SK-N-SH treated with all-trans-retinoic acid at 6 μM for 48 hours (cell line): ENCODE results near the gene PRKCB.

Source experiments
- ATAC-seq: fragments of 200-7000 bp; cut with Tn5 transposase; 3 replicates; pipeline ENCODE4 v1.9.1; 2020; ENCODE audit warnings: mild to moderate bottlenecking, moderate library complexity
- ARNTL ChIP-seq: fragments of 450-650 bp; formaldehyde crosslinking; IDR thresholded peaks from 2 replicates; pipeline ENCODE4 v1.5.0; 2020; ENCODE audit warnings: low read depth, mild to moderate bottlenecking, moderate library complexity, borderline replicate concordance
- CSDC2 ChIP-seq: fragments of 250-450 bp; sonication (Bioruptor Pico); IDR thresholded peaks from 2 replicates; pipeline ENCODE4 v1.5.0; 2020; ENCODE audit warnings: mild to moderate bottlenecking, moderate library complexity
- ESRRG ChIP-seq: fragments of 250-450 bp; sonication (Bioruptor Pico); IDR thresholded peaks from 2 replicates; pipeline ENCODE4 v1.6.1; 2021; ENCODE audit warnings: mild to moderate bottlenecking
- GLIS3 ChIP-seq: fragments of 250-450 bp; sonication (Bioruptor Pico); IDR thresholded peaks from 2 replicates; pipeline ENCODE4 v1.5.0; 2020; ENCODE audit warnings: mild to moderate bottlenecking, moderate library complexity
- PPARA ChIP-seq: fragments of 250-450 bp; sonication (Bioruptor Pico); IDR thresholded peaks from 2 replicates; pipeline ENCODE4 v1.5.0; 2020; ENCODE audit warnings: mild to moderate bottlenecking, borderline replicate concordance
- SNAI2 ChIP-seq: fragments of 250-450 bp; sonication (Bioruptor Pico); IDR thresholded peaks from 2 replicates; pipeline ENCODE4 v1.5.0; 2020; ENCODE audit warnings: mild to moderate bottlenecking, moderate library complexity
- TCF4 ChIP-seq: fragments of 250-450 bp; sonication (Bioruptor Pico); IDR thresholded peaks from 2 replicates; pipeline ENCODE4 v1.8.0; 2021; ENCODE audit warnings: mild to moderate bottlenecking, moderate library complexity, borderline replicate concordance
- TOX ChIP-seq: fragments of 250-450 bp; sonication (Bioruptor Pico); IDR thresholded peaks from 2 replicates; pipeline ENCODE4 v1.8.0; 2021; ENCODE audit warnings: mild to moderate bottlenecking, moderate library complexity, borderline replicate concordance
- ZC3H10 ChIP-seq: fragments of 250-450 bp; sonication (Bioruptor Pico); IDR thresholded peaks from 2 replicates; pipeline ENCODE4 v1.5.1; 2021; ENCODE audit warnings: mild to moderate bottlenecking, moderate library complexity
- ZFP3 ChIP-seq: fragments of 250-450 bp; sonication (Bioruptor Pico); IDR thresholded peaks from 2 replicates; pipeline ENCODE4 v1.5.0; 2020; ENCODE audit warnings: mild to moderate bottlenecking, moderate library complexity
- ZNF565 ChIP-seq: fragments of 450-650 bp; formaldehyde crosslinking; conservative IDR thresholded peaks from 2 replicates; pipeline ENCODE4 v1.5.0; 2020; ENCODE audit warnings: low read depth, mild to moderate bottlenecking, moderate library complexity
- ZNF70 ChIP-seq: fragments of 450-650 bp; formaldehyde crosslinking; IDR thresholded peaks from 2 replicates; pipeline ENCODE4 v1.5.0; 2020; ENCODE audit warnings: mild to moderate bottlenecking, moderate library complexity
- ZNF8 ChIP-seq: fragments of 450-650 bp; formaldehyde crosslinking; IDR thresholded peaks from 2 replicates; pipeline ENCODE4 v1.5.0; 2020; ENCODE audit warnings: mild to moderate bottlenecking, moderate library complexity
- TF ChIP-seq, protein P1 (sequence below): fragments of 250-450 bp; sonication (Bioruptor Pico); IDR thresholded peaks from 2 replicates; pipeline ENCODE4 v1.5.1; 2020; ENCODE audit warnings: low read depth, mild to moderate bottlenecking, moderate library complexity
- TF ChIP-seq, protein P2 (sequence below): fragments of 250-450 bp; sonication (Bioruptor Pico); IDR thresholded peaks from 2 replicates; pipeline ENCODE4 v1.5.0; 2020; ENCODE audit warnings: mild to moderate bottlenecking, moderate library complexity
- TF ChIP-seq, protein P3 (sequence below): fragments of 250-450 bp; sonication (Bioruptor Pico); IDR thresholded peaks from 2 replicates; pipeline ENCODE4 v1.8.0; 2021; ENCODE audit warnings: low read depth, mild to moderate bottlenecking, moderate library complexity, borderline replicate concordance
- TF ChIP-seq, protein P4 (sequence below): fragments of 250-450 bp; sonication (Bioruptor Pico); IDR thresholded peaks from 2 replicates; pipeline ENCODE4 v1.8.0; 2020; ENCODE audit warnings: mild to moderate bottlenecking, moderate library complexity, borderline replicate concordance
- TF ChIP-seq, protein P5 (sequence below): fragments of 250-450 bp; sonication (Bioruptor Pico); IDR thresholded peaks from 2 replicates; pipeline ENCODE4 v1.5.1; 2021; ENCODE audit warnings: mild to moderate bottlenecking, moderate library complexity

Gene PRKCB

DNA sequence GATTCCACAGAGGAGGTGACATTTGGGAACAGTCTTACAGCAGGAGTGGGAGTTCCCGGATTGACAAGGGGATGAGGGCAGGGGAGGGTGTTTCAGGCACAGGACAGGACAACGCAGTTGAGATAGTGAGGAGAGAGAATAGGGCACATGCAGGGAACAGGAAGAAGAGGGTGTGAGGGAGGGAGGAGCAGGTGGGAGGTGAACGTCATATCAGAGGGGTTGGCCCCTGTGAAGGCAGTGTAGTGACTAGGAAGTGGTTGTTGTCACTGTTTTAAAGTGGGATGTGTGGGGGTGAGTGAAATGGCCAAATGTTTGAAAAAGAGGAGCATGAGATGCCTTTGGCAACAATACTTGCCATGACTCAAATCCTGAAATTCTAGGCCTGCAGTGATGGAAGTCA, 12.2 kb downstream of the PRKCB start:
- no peak for ATAC-seq
- TF ChIP-seq PPARA (CRISPR knock-in tag) (no peak), ZNF70 (CRISPR knock-in tag) (no peak), TCF4 (CRISPR knock-in tag) (no peak), SNAI2 (no peak), ZC3H10 (CRISPR knock-in tag) (no peak), ZFP3 (CRISPR knock-in tag) (no peak), ZNF8 (CRISPR knock-in tag) (no peak), ARNTL (CRISPR knock-in tag) (no peak), TOX (CRISPR knock-in tag) (no peak), CSDC2 (CRISPR knock-in tag) (no peak), ESRRG (CRISPR knock-in tag) (no peak), ZNF565 (CRISPR knock-in tag) (no peak), GLIS3 (CRISPR knock-in tag) (no peak)
- TF ChIP-seq, protein P1, sequence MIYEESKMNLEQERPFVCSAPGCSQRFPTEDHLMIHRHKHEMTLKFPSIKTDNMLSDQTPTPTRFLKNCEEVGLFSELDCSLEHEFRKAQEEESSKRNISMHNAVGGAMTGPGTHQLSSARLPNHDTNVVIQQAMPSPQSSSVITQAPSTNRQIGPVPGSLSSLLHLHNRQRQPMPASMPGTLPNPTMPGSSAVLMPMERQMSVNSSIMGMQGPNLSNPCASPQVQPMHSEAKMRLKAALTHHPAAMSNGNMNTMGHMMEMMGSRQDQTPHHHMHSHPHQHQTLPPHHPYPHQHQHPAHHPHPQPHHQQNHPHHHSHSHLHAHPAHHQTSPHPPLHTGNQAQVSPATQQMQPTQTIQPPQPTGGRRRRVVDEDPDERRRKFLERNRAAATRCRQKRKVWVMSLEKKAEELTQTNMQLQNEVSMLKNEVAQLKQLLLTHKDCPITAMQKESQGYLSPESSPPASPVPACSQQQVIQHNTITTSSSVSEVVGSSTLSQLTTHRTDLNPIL (CRISPR knock-in tag) = no peak
- TF ChIP-seq, protein P2, sequence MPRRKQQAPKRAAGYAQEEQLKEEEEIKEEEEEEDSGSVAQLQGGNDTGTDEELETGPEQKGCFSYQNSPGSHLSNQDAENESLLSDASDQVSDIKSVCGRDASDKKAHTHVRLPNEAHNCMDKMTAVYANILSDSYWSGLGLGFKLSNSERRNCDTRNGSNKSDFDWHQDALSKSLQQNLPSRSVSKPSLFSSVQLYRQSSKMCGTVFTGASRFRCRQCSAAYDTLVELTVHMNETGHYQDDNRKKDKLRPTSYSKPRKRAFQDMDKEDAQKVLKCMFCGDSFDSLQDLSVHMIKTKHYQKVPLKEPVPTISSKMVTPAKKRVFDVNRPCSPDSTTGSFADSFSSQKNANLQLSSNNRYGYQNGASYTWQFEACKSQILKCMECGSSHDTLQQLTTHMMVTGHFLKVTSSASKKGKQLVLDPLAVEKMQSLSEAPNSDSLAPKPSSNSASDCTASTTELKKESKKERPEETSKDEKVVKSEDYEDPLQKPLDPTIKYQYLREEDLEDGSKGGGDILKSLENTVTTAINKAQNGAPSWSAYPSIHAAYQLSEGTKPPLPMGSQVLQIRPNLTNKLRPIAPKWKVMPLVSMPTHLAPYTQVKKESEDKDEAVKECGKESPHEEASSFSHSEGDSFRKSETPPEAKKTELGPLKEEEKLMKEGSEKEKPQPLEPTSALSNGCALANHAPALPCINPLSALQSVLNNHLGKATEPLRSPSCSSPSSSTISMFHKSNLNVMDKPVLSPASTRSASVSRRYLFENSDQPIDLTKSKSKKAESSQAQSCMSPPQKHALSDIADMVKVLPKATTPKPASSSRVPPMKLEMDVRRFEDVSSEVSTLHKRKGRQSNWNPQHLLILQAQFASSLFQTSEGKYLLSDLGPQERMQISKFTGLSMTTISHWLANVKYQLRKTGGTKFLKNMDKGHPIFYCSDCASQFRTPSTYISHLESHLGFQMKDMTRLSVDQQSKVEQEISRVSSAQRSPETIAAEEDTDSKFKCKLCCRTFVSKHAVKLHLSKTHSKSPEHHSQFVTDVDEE = no peak
- TF ChIP-seq, protein P3, sequence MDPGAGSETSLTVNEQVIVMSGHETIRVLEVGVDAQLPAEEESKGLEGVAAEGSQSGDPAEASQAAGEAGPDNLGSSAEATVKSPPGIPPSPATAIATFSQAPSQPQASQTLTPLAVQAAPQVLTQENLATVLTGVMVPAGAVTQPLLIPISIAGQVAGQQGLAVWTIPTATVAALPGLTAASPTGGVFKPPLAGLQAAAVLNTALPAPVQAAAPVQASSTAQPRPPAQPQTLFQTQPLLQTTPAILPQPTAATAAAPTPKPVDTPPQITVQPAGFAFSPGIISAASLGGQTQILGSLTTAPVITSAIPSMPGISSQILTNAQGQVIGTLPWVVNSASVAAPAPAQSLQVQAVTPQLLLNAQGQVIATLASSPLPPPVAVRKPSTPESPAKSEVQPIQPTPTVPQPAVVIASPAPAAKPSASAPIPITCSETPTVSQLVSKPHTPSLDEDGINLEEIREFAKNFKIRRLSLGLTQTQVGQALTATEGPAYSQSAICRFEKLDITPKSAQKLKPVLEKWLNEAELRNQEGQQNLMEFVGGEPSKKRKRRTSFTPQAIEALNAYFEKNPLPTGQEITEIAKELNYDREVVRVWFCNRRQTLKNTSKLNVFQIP (CRISPR knock-in tag) = no peak
- TF ChIP-seq, protein P4, sequence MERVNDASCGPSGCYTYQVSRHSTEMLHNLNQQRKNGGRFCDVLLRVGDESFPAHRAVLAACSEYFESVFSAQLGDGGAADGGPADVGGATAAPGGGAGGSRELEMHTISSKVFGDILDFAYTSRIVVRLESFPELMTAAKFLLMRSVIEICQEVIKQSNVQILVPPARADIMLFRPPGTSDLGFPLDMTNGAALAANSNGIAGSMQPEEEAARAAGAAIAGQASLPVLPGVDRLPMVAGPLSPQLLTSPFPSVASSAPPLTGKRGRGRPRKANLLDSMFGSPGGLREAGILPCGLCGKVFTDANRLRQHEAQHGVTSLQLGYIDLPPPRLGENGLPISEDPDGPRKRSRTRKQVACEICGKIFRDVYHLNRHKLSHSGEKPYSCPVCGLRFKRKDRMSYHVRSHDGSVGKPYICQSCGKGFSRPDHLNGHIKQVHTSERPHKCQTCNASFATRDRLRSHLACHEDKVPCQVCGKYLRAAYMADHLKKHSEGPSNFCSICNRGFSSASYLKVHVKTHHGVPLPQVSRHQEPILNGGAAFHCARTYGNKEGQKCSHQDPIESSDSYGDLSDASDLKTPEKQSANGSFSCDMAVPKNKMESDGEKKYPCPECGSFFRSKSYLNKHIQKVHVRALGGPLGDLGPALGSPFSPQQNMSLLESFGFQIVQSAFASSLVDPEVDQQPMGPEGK = no peak

DNA sequence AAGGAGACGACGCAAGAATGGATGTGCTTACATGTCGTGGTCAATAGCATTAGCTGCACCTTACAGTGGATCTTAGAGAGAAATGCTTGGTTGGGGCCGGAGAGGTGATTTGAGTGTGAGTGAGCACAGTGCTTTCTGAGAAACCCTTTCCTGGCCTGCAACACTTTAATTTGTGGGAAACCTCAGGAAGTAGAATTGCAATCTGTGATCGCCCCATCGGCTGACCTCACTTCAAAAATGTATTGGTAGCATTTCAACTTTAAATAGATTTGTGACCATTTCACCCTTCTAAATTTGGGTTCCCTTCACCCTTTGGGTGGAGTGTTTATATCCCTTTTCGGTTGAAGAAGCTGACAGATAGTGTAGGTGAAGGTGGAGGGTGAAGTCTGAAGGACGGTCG, 13.2 kb downstream of the PRKCB start:
- TF ChIP-seq, protein P4 = no peak
- TF ChIP-seq, protein P2 = no peak
- TF ChIP-seq, protein P5, sequence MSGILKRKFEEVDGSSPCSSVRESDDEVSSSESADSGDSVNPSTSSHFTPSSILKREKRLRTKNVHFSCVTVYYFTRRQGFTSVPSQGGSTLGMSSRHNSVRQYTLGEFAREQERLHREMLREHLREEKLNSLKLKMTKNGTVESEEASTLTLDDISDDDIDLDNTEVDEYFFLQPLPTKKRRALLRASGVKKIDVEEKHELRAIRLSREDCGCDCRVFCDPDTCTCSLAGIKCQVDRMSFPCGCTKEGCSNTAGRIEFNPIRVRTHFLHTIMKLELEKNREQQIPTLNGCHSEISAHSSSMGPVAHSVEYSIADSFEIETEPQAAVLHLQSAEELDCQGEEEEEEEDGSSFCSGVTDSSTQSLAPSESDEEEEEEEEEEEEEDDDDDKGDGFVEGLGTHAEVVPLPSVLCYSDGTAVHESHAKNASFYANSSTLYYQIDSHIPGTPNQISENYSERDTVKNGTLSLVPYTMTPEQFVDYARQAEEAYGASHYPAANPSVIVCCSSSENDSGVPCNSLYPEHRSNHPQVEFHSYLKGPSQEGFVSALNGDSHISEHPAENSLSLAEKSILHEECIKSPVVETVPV (CRISPR knock-in tag) = no peak
- no peak for ATAC-seq
